Rectal smooth muscle tissue (tissue), 1 donor: ENCODE measurements around the gene NPPA.
"Not testable (repeated sequence)": the region's sequence is repeated elsewhere in the genome, so short reads cannot be mapped to it uniquely, and the experiment has no call there.

Source experiments
- H3K27ac ChIP-seq: one replicate; pipeline ENCODE4 v1.7.0; 2013; ENCODE audit warnings: low read depth, low read length, inconsistent platforms
- H3K27me3 ChIP-seq: one replicate; pipeline ENCODE4 v1.7.0; 2013; ENCODE audit warnings: low read length; ENCODE audit not compliant: control insufficient read depth, insufficient read depth
- H3K36me3 ChIP-seq: one replicate; pipeline ENCODE4 v1.7.0; 2013; ENCODE audit warnings: low read length; ENCODE audit not compliant: control insufficient read depth, insufficient read depth
- H3K4me1 ChIP-seq: one replicate; pipeline ENCODE4 v1.7.0; 2013; ENCODE audit warnings: low read length; ENCODE audit not compliant: control insufficient read depth, insufficient read depth
- H3K4me3 ChIP-seq: one replicate; pipeline ENCODE4 v1.7.0; 2013; ENCODE audit warnings: low read length
- H3K9ac ChIP-seq: one replicate; pipeline ENCODE4 v1.7.0; 2013; ENCODE audit warnings: low read length

Gene NPPA

DNA sequence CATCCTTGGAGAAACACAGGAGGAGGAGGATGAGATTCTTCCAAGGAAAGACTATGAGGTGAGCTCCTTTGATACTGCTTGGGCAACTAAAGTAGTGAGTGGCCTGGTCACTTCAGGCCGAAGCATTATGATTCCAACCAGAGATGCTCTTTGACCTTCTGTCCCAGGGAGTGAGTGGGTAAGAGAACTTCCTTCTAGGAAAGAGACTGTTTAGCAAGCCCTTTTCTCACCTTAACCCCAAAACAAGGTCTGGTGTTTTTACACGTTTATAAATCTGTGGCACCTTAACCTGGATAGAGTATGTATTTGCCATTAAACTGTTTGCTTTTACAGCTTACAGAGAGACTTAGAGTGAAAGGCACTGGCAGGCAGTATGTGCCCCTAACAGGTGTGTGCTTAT lies 40.5 kb downstream of the NPPA start:
- peak overlapping the region; percentile 95 for H3K27ac ChIP-seq
- peak overlapping the region; percentile 91 for H3K4me3 ChIP-seq
- peaks cover 5% of the 10 kb centered on the region for H3K36me3 ChIP-seq
- peaks cover 23% of the 10 kb centered on the region for H3K4me1 ChIP-seq
- H3K9ac ChIP-seq: no peak overlapping the region
- H3K27me3 ChIP-seq: no peaks in the 10 kb centered on the region

DNA sequence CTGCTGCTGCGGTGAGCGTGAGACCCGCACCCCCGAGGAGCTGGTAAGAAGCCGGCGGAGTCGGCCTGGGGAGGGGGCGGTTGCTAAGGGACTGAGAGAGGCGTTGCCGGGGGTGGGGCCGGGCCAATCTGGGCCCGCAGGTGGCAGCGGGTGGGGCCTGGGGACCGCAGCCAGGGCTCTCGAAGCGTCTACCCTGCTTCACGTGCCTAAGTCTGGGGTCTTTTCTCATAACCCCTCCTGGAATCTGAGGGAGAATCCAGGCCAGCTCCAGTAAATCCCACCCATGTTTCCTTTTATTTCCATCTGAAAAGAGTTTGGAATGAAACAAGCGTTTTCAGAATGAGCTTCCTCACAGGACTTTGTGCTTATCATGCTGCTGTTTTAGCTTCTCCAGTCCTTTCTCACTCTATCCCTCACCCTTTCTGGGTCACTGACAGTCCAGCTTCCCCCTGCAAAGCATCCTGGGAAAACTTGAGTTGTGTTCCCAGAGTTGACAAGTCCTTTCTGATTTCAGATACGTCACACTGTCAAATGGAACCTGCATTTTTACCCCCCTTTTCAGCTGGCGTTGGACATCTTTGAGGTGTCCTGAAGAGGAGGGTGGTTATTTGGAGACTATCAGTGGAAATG lies 41.2 kb downstream of the NPPA start:
- Histone ChIP-seq H3K4me1 (peaks cover 23% of the 10 kb centered on the region), H3K27me3 (no peaks in the 10 kb centered on the region), H3K9ac (no peak overlapping the region), H3K4me3 (peak overlapping the region; percentile 91), H3K36me3 (peaks cover 2% of the 10 kb centered on the region), H3K27ac (peak overlapping the region; percentile 95)

DNA sequence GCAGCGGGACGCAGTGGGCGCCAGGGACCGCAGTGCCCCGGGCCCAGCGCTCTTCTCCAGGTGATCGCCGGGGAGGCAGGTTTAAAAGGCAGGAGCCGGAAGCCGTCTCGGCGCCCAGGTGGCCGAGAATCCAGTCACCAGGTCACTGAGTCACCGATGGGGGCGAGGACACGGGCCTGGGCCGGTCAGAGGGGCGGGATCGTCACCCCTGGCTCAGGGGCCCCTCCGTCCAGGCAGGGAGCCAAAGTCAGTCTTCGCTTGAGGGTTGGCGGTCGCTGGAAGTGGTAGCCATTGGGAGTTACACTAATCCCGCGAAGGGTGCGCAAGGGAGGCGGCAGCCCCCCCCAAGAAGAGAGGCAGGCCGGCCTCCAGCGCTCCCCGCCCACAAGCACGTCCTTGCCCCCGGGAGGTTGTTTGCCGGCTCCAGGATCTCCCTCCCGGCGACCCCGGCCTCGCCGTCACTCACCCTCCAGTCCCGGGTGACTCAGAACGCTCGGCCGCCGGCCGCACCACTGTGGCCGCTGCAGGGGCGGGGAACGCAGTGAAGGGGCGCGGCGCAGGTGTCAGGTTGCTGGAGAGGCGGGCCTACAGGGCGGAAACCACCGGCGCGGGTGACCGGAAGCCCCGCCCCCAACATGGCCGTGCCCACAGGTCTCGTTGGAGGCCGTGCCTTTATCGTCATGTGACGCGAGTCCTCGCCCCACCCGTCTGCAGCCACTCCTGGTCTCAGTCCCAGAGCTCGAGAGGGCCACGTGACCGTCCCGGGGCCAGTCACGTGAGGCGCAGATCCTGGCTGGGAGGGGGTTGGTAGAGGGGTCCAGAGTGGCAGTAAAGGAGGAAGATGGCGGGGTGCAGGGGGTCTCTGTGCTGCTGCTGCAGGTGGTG lies 41.9 kb downstream of the NPPA start, which contains the start of the genes CLCN6 and MTHFR:
CLCN6 (plus strand) TSS at position 770 of the 885 bp plus-strand sequence; CDS start at position 842, 72 bp downstream.
MTHFR (minus strand) TSS at position 543 of the 885 bp plus-strand sequence. CDS start 2,848 bp downstream, outside the sequence.
- no peaks in the 10 kb centered on the region for H3K27me3 ChIP-seq
- peak within 1 kb of the TSS; percentile 94 for H3K4me3 ChIP-seq
- peak within 1 kb of the TSS; percentile 95 for H3K27ac ChIP-seq
- H3K4me1 ChIP-seq: peaks cover 23% of the 10 kb centered on the region
- peaks cover 8% of the 10 kb centered on the region for H3K36me3 ChIP-seq
- H3K9ac ChIP-seq: peak within 1 kb of the TSS; percentile 94

DNA sequence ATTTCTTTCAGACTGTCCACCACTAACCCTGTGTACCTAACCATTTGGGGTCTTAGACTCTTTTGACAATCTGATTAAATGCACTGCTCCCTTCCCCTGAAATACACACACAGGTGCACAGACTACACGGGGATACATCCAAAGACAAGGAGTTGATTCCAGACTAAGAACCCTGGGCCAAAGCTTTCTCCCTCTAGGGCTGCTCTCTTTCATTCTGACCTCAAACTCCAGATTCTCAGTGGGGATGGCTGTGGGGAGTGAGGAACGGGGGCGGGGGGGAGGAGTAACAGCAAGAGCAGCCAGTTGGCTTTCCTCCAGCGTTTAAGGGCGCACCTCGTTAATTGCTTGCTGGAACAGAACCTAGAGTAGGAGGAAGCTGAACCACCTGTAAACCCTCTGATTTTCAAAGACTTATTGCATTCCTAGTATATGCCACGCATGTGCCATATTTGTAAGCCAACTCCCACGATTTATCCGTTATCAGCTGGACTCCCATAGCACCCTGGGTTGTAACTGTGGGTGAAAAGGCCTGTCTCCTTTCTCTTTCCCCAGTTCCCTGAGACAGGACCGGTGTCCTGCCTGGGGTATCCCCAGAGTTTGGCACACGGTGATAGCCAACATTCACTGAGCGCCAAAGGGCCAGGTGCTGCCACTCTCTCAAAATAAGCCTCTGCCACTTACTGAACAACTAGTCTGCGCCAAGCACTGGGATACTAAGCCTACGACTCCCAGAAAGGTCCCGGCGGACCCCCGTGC lies 42.7 kb downstream of the NPPA start:
- Histone ChIP-seq H3K4me1 (peaks cover 23% of the 10 kb centered on the region), H3K27ac (peak overlapping the region; percentile 95), H3K36me3 (peaks cover 16% of the 10 kb centered on the region), H3K4me3 (peak overlapping the region; percentile 94), H3K27me3 (no peaks in the 10 kb centered on the region), H3K9ac (peak overlapping the region; percentile 94)

DNA sequence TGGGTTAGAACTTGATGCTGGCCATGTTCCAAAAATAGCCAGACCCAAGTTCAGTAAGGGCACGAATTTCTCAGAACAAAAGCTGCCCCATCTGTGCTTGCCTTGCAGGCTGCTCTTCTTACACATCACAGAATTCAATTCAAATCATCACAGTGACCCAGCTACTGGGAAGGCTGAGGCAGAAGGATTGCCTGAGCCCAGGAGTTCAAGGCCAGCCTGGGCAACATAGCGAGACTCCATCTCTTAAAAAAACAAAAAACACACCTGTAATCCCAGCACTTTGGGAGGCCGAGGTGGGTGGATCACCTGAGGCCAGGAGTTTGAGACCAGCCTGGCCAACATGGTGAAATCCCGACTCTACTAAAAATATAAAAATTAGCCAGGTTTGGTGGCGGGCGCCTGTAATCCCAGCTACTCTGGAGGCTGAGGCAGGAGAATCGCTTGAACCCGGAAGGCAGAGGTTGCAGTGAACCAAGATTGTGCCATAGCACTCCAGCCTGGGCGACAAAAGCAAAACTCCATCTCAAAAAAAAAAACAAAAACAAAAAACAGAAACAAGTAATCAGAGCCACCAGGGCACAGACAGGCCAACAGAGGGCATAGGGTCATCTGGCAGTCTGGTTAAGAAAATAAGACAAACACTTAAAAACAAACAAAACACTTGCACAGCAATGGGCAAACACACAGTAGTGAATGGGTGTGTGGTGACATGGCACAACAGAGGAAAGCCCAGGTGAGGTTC lies 43.5 kb downstream of the NPPA start:
- not testable (repeated sequence) for H3K9ac ChIP-seq, H3K27me3 ChIP-seq
- Histone ChIP-seq H3K4me1 (peaks cover 23% of the 10 kb centered on the region), H3K36me3 (peaks cover 19% of the 10 kb centered on the region), H3K27ac (peak overlapping the region; percentile 95), H3K4me3 (peak overlapping the region; percentile 94)

DNA sequence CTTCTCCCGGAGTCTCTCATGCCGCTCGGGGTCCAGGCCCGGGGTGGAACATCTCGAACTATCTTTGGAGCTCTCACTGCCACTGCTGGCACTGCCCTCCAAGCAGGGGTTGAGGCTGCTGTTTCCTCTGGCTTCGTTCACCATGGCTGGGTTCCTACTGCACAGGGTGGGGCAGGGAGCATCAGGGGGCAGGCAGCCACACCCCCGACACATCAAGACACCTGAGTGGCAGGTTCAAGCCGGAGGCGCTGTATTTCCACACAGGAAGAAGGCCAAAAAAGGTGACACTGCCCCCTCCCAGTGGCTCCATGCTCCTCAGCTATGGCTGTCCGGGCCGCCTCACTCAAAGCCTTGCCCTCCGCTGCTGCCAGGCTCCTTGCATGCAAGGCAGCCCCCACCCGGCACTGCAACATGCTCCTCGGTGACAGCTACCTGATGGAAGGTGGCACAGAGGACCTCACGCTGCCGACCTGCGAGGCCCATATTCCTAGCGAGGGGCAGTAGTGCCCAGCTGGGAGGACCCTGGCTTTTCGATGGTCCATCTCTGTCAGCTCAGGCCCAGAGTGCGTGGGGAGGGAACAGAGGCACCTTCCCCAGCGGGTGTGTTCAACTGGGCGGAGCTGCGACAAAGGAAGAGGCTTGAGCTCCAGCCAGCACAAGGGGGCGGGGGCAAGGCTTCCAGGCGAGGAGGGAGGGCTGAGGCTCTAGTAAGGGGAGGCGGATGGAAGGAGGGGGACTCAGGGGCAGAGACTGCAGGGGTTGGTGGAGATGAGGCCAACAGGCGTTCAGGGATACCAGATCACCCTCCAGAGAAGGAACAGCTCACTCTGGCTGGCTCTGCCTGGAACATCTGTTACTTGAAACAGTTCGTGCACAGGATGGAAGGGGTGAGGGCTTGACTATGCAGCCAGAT lies 44.4 kb downstream of the NPPA start:
- peak overlapping the region; percentile 35 for H3K9ac ChIP-seq
- peaks cover 23% of the 10 kb centered on the region for H3K4me1 ChIP-seq
- no peaks in the 10 kb centered on the region for H3K27me3 ChIP-seq
- peak overlapping the region; percentile 71 for H3K4me3 ChIP-seq
- H3K27ac ChIP-seq: peak overlapping the region; percentile 95
- peaks cover 20% of the 10 kb centered on the region for H3K36me3 ChIP-seq

DNA sequence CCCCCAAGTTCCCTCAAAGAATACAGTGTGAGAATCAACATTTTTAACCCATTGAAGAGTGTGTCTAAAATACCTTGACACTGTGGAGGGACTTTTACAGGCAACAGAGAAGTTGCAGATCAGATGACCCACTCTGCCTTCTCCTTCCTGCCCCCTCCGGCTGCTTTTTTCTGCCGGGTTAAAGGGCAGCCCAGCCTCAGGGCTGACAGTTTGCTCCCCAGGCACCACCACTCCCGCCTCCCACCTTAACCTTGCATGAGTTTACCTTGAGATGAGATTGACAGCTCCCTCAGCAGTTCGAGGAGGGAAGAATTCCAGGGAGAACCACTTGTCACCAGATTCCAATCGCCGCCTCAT lies 45.0 kb downstream of the NPPA start:
- H3K36me3 ChIP-seq: peaks cover 20% of the 10 kb centered on the region

DNA sequence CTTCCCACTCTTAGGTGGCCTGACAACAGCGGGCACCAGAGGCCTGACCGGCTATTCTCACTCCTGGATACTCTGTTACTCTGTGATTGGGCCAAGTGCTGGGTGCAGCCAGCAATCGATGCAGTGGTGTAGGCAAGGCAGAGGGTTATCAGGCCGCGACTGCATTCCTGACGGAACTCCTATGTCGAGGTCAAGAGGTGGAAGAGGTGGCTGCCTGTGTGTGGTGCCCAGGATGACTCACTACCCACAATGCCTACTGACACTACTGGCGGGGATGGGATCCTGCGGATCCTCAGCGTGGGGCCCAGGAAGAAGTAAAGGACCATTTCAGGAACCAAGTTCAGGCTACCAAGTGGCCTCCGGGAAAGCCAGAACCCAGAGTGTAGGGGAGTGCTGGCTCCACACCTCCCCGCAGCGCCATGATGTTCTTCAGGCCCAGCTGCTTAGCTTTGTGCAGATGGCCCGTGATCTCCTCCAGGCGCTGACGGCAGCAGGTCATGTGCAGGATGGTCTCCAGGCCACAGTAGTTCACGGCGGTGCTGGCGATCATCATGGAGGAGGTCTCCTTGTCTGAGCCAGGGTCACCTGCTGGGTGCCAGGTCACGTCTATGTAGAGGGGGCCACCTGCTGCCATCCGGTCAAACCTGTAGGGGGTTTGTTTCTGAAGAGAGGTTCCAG lies 46.7 kb downstream of the NPPA start:
- H3K36me3 ChIP-seq: peaks cover 20% of the 10 kb centered on the region
- no peak overlapping the region for H3K27ac ChIP-seq

More for the DNA sequence above, 45.0 kb downstream of the NPPA start:
- Histone ChIP-seq H3K27ac (peak overlapping the region; percentile 95), H3K4me1 (peaks cover 23% of the 10 kb centered on the region), H3K4me3 (peak overlapping the region; percentile 71), H3K27me3 (no peaks in the 10 kb centered on the region), H3K9ac (peak overlapping the region; percentile 35)

DNA sequence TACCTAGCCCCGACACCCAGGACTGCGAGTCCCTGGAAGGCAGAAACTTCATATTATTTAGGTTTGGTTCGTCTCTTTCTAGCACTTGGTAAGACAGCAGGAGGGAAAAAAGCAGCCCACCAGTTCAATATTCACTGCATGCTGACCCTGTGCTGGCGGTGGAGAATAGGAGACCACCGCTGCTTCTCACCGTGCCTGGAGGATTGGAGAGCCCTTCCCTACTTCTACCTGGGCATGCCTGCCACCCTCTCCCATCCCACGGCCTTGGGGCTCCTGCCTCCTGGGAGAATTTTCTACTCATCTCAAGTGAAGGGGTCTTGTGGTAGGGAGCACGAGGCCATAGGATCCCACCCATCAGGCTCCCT lies 47.2 kb downstream of the NPPA start:
- H3K4me1 ChIP-seq: peaks cover 11% of the 10 kb centered on the region
- H3K36me3 ChIP-seq: peaks cover 23% of the 10 kb centered on the region
- no peak overlapping the region for H3K9ac ChIP-seq
- H3K27me3 ChIP-seq: no peaks in the 10 kb centered on the region
- no peak overlapping the region for H3K4me3 ChIP-seq
- no peak overlapping the region for H3K27ac ChIP-seq

More for the DNA sequence above, 46.7 kb downstream of the NPPA start:
- Histone ChIP-seq H3K4me1 (peaks cover 11% of the 10 kb centered on the region), H3K27me3 (no peaks in the 10 kb centered on the region), H3K4me3 (no peak overlapping the region), H3K9ac (no peak overlapping the region)

DNA sequence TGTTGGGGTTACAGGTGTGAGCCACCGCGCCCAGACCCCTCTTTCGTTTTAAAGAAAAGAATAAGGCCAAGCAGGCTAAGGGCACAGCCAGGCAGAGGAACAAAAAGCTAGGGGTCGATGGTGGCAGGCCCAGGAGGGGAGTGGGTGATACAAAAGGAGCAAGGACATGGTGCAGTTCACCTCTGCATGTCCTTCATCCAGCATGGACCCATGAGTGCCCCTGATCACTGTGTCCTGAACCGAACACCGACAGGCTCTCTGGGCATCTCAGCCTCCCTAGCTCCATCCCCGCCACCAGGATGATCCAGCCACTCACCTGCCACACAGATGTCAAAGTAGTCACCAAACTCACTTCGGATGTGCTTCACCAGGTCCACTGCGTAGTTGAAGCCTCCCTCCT lies 47.7 kb downstream of the NPPA start:
- peaks cover 8% of the 10 kb centered on the region for H3K4me1 ChIP-seq
- peaks cover 27% of the 10 kb centered on the region for H3K36me3 ChIP-seq
- no peak overlapping the region for H3K9ac ChIP-seq
- no peaks in the 10 kb centered on the region for H3K27me3 ChIP-seq
- H3K4me3 ChIP-seq: no peak overlapping the region
- H3K27ac ChIP-seq: no peak overlapping the region

DNA sequence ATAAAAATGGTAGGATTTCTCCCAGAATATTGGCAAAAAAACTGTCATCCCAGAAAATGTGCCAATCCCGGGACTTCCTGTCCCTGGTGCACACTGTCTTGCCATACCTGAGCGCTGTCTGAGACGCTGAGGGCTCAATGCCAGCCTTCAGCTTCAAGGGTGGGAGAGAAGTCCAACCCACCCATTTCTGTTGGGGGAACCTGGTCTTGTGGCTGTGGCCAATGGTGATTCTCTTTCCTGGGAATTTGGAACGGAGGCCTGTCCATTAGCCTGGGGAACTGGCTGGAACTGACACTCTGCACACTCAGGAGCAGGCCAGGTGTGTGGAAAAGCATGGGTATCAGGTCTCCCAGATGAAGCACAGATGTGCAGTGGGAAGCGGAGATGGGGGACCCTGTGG lies 48.5 kb downstream of the NPPA start:
- peaks cover 35% of the 10 kb centered on the region for H3K36me3 ChIP-seq
- H3K4me1 ChIP-seq: peaks cover 4% of the 10 kb centered on the region

More for the DNA sequence above, 48.5 kb downstream of the NPPA start:
- Histone ChIP-seq H3K9ac (no peak overlapping the region), H3K27me3 (no peaks in the 10 kb centered on the region), H3K27ac (no peak overlapping the region), H3K4me3 (no peak overlapping the region)
